ENCODE data around the gene SPDYE5. TPM values are rescaled to one million over a fixed set of nuclear protein-coding genes. Genes with fewer than 3 reads are reported as not detected.

The SPDYE5 gene
- total RNA-seq, 1 donor from 2014 or later: not detected

DNA sequence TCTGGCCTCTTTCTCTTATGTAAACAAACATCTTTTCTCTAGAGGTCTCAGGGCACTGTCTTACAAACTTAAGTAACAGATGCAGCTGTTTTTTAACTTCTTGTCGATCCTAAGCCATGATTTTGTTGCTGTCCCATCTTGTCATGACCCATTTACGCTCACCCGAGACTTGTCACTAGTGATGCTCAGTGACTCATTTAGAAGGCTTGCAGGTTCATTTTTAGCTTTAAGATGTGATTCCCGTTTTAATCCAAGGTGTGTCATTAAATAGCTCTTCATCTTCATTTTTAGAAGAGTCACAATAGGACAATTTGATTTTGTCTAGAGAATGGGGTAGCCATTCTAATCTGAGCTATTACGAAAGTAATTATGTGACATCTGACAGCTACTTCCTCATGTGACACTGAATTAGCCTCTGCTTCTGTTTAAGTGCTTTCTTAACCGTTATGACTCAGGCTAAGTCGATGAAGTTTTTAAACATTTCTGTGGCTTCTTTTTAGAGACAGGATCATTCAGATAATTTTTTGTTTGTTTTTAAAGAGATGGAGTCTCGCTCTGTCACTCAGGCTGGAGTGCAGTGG, 42.7 kb downstream of the SPDYE5 start:
- H2AFZ ChIP-seq (ENCODE audit: low read depth, low read length): no peak overlapping the region
- TF ChIP-seq EZH2 (IDR thresholded peaks at IDR 0.05; ENCODE audit: insufficient read depth, low read length): no peak
- TF ChIP-seq, protein P1, sequence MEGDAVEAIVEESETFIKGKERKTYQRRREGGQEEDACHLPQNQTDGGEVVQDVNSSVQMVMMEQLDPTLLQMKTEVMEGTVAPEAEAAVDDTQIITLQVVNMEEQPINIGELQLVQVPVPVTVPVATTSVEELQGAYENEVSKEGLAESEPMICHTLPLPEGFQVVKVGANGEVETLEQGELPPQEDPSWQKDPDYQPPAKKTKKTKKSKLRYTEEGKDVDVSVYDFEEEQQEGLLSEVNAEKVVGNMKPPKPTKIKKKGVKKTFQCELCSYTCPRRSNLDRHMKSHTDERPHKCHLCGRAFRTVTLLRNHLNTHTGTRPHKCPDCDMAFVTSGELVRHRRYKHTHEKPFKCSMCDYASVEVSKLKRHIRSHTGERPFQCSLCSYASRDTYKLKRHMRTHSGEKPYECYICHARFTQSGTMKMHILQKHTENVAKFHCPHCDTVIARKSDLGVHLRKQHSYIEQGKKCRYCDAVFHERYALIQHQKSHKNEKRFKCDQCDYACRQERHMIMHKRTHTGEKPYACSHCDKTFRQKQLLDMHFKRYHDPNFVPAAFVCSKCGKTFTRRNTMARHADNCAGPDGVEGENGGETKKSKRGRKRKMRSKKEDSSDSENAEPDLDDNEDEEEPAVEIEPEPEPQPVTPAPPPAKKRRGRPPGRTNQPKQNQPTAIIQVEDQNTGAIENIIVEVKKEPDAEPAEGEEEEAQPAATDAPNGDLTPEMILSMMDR (IDR thresholded peaks at IDR 0.05; ENCODE audit: insufficient read depth, low read depth, low read length): no peak
- peak overlapping the region; percentile 66 for H3K4me2 ChIP-seq (ENCODE audit: low read length)
- DNase-seq (ENCODE audit: low read depth): peak; percentile 84
- Mint-ChIP-seq H3K27ac (ENCODE audit: unreplicated experiment) (no peak overlapping the region), H3K4me1 (ENCODE audit: low read depth, unreplicated experiment) (peaks cover 11% of the 10 kb centered on the region), H3K27me3 (ENCODE audit: low read depth, unreplicated experiment) (no peaks in the 10 kb centered on the region), H3K4me3 (ENCODE audit: unreplicated experiment) (no peak overlapping the region), H3K36me3 (ENCODE audit: low read depth, unreplicated experiment) (peaks cover 14% of the 10 kb centered on the region), H3K9me3 (ENCODE audit: unreplicated experiment) (no peaks in the 10 kb centered on the region)
- no peak for FAIRE-seq
- peak overlapping the region; percentile 13 for H3K9ac ChIP-seq (ENCODE audit: low read length)
- H3K36me3 ChIP-seq (ENCODE audit: insufficient read depth, low read length): peaks cover 8% of the 10 kb centered on the region
- no peaks in the 10 kb centered on the region for H3K9me3 ChIP-seq (ENCODE audit: insufficient read depth, low read depth, low read length)
- no peak overlapping the region for H3K27ac ChIP-seq (ENCODE audit: low read depth, low read length)
- H3K4me3 ChIP-seq (ENCODE audit: insufficient read depth, low read depth, low read length): no peak overlapping the region
- no peaks in the 10 kb centered on the region for H3K79me2 ChIP-seq (ENCODE audit: insufficient read depth, low read length)
- no peaks in the 10 kb centered on the region for H3K27me3 ChIP-seq (ENCODE audit: insufficient read depth, low read length)
- H4K20me1 ChIP-seq (ENCODE audit: insufficient read depth, low read length): no peaks in the 10 kb centered on the region
- peaks cover 10% of the 10 kb centered on the region for H3K4me1 ChIP-seq (ENCODE audit: insufficient read depth, low read length)

DNA sequence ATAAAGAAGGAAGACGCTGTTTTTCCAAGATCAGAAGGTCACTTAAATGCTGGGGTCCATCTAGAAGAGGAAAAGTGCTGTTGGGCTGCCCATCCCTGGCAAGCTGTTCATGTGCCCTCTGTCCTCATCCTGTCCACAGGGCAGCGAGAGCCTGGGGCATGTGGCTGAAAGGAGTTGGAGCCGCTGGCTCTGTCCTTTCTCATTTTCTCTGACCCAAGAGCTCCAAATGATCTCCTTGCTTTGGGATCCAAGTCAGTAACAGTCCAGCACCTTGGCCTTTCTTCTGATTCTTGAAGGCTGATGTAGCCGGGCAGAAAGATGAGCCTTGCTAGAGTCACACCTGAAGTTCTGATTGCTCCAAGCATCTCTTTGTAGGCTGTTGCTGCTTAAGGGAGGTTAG, 44.4 kb downstream of the SPDYE5 start:
- H3K36me3 Mint-ChIP-seq (ENCODE audit: low read depth, unreplicated experiment): peaks cover 15% of the 10 kb centered on the region
- no peaks in the 10 kb centered on the region for H4K20me1 ChIP-seq (ENCODE audit: insufficient read depth, low read length)
- TF ChIP-seq EZH2 (IDR thresholded peaks at IDR 0.05; ENCODE audit: insufficient read depth, low read length): no peak
- TF ChIP-seq, protein P1 (IDR thresholded peaks at IDR 0.05; ENCODE audit: insufficient read depth, low read depth, low read length): no peak
- FAIRE-seq (no peak), DNase-seq (ENCODE audit: low read depth) (no peak)
- peaks cover 8% of the 10 kb centered on the region for H3K36me3 ChIP-seq (ENCODE audit: insufficient read depth, low read length)
- peaks cover 11% of the 10 kb centered on the region for H3K4me1 Mint-ChIP-seq (ENCODE audit: low read depth, unreplicated experiment)
- no peak overlapping the region for H2AFZ ChIP-seq (ENCODE audit: low read depth, low read length)
- no peak overlapping the region for H3K4me3 ChIP-seq (ENCODE audit: insufficient read depth, low read depth, low read length)
- peaks cover 10% of the 10 kb centered on the region for H3K4me1 ChIP-seq (ENCODE audit: insufficient read depth, low read length)
- H3K79me2 ChIP-seq (ENCODE audit: insufficient read depth, low read length): no peaks in the 10 kb centered on the region
- no peak overlapping the region for H3K27ac ChIP-seq (ENCODE audit: low read depth, low read length)
- H3K27ac Mint-ChIP-seq (ENCODE audit: unreplicated experiment): no peak overlapping the region
- H3K4me2 ChIP-seq (ENCODE audit: low read length): no peak overlapping the region
- H3K9ac ChIP-seq (ENCODE audit: low read length): no peak overlapping the region
- H3K4me3 Mint-ChIP-seq (ENCODE audit: unreplicated experiment): no peak overlapping the region
- H3K27me3 Mint-ChIP-seq (ENCODE audit: low read depth, unreplicated experiment): no peaks in the 10 kb centered on the region
- no peaks in the 10 kb centered on the region for H3K9me3 ChIP-seq (ENCODE audit: insufficient read depth, low read depth, low read length)
- H3K27me3 ChIP-seq (ENCODE audit: insufficient read depth, low read length): no peaks in the 10 kb centered on the region
- no peaks in the 10 kb centered on the region for H3K9me3 Mint-ChIP-seq (ENCODE audit: unreplicated experiment)

DNA sequence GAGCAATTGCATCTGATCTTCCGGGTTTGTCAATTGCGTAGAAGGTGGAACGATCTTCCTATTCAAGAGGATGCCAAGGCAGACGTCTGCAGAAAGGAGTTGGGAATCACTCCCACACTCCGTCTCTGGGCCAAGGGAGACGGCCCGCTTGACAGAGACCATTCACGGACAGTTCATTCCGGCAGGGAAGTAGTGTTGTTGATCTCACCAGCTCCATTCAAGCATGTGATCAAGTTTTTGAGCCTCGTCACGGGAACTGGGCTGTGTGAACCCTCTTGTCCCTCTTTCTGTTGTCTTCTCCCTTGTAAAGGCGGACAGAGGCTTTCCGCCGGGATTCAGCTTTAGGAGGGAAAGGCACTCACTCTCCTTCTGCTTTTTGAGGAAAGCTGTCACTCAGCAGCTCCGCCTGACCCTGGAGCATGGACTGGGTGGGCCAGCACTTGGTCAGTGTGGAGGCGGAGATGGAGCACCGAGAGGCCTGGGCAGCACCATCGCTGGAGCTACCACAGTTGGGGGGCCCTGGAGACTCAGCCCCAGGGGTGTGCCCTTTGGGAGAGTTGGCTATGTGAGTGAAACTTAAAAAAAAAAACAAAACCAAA, 44.9 kb downstream of the SPDYE5 start:
- Mint-ChIP-seq H3K27me3 (ENCODE audit: low read depth, unreplicated experiment) (no peaks in the 10 kb centered on the region), H3K4me3 (ENCODE audit: unreplicated experiment) (no peak overlapping the region), H3K4me1 (ENCODE audit: low read depth, unreplicated experiment) (peaks cover 11% of the 10 kb centered on the region), H3K27ac (ENCODE audit: unreplicated experiment) (no peak overlapping the region), H3K36me3 (ENCODE audit: low read depth, unreplicated experiment) (peaks cover 18% of the 10 kb centered on the region), H3K9me3 (ENCODE audit: unreplicated experiment) (no peaks in the 10 kb centered on the region)
- no peaks in the 10 kb centered on the region for H3K27me3 ChIP-seq (ENCODE audit: insufficient read depth, low read length)
- H3K27ac ChIP-seq (ENCODE audit: low read depth, low read length): no peak overlapping the region
- peaks cover 8% of the 10 kb centered on the region for H3K36me3 ChIP-seq (ENCODE audit: insufficient read depth, low read length)
- DNase-seq (ENCODE audit: low read depth) (no peak), FAIRE-seq (no peak)
- no peak for TF ChIP-seq EZH2 (IDR thresholded peaks at IDR 0.05; ENCODE audit: insufficient read depth, low read length)
- TF ChIP-seq, protein P1 (IDR thresholded peaks at IDR 0.05; ENCODE audit: insufficient read depth, low read depth, low read length): no peak
- no peak overlapping the region for H3K4me2 ChIP-seq (ENCODE audit: low read length)
- H3K9ac ChIP-seq (ENCODE audit: low read length): no peak overlapping the region
- H3K9me3 ChIP-seq (ENCODE audit: insufficient read depth, low read depth, low read length): no peaks in the 10 kb centered on the region
- H3K4me3 ChIP-seq (ENCODE audit: insufficient read depth, low read depth, low read length): no peak overlapping the region
- no peaks in the 10 kb centered on the region for H3K79me2 ChIP-seq (ENCODE audit: insufficient read depth, low read length)
- peaks cover 10% of the 10 kb centered on the region for H3K4me1 ChIP-seq (ENCODE audit: insufficient read depth, low read length)
- no peak overlapping the region for H2AFZ ChIP-seq (ENCODE audit: low read depth, low read length)
- H4K20me1 ChIP-seq (ENCODE audit: insufficient read depth, low read length): no peaks in the 10 kb centered on the region
